H54 (cell line): ENCODE data around the gene PHF21A.
"Not testable (repeated sequence)": the region's sequence is repeated elsewhere in the genome, so short reads cannot be mapped to it uniquely, and the experiment has no call there.

Source experiments
- DNase-seq: peaks from one replicate; pipeline ENCODE4 v3.0.0; 2011; ENCODE audit warnings: low spot score, mixed read lengths; ENCODE audit not compliant: insufficient read length
- FAIRE-seq: peaks from 3 replicates; lab custom pipeline; 2011; peaks lifted over from hg19 to GRCh38; lab: Jason Lieb, UNC
- POLR2A ChIP-seq: IDR thresholded peaks from 2 replicates; pipeline ENCODE4 v1.6.1; 2011; ENCODE audit warnings: low read depth, mild to moderate bottlenecking, low read length

The PHF21A gene

GRCh38 chr11:46049325-46049897 is 71.8 kb downstream of the PHF21A start:
- DNase-seq (no peak), FAIRE-seq (no peak)
- no peak for TF ChIP-seq POLR2A

- no peak for FAIRE-seq
- DNase-seq, result no peak
- no peak for TF ChIP-seq POLR2A
Measured at GRCh38 chr11:46048198-46048597, 73.1 kb downstream of the PHF21A start.

GRCh38 chr11:46047520-46047919 is 73.7 kb downstream of the PHF21A start:
- no peak for TF ChIP-seq POLR2A
- DNase-seq, result no peak
- no peak for FAIRE-seq

GRCh38 chr11:46045811-46046210 is 75.4 kb downstream of the PHF21A start:
- TF ChIP-seq POLR2A, result no peak
- FAIRE-seq (peak; percentile 36), DNase-seq (no peak)

GRCh38 chr11:46044601-46045000 is 76.7 kb downstream of the PHF21A start:
- FAIRE-seq, result no peak

GRCh38 chr11:46039990-46040389 is 81.3 kb downstream of the PHF21A start:
- DNase-seq (no peak), FAIRE-seq (peak; percentile 81)
- no peak for TF ChIP-seq POLR2A

More at GRCh38 chr11:46044601-46045000, 76.7 kb downstream of the PHF21A start:
- TF ChIP-seq POLR2A, result no peak
- DNase-seq, result no peak

- DNase-seq (no peak), FAIRE-seq (no peak)
- TF ChIP-seq POLR2A, result no peak
Measured at GRCh38 chr11:46038529-46038928, 82.7 kb downstream of the PHF21A start.

GRCh38 chr11:46036969-46037368 is 84.3 kb downstream of the PHF21A start:
- DNase-seq (no peak), FAIRE-seq (peak; percentile 23)
- TF ChIP-seq POLR2A, result no peak

GRCh38 chr11:46036009-46036408 is 85.2 kb downstream of the PHF21A start:
- DNase-seq (no peak), FAIRE-seq (no peak)
- no peak for TF ChIP-seq POLR2A

- no peak for TF ChIP-seq POLR2A
- no peak for FAIRE-seq
- DNase-seq, result no peak
Measured at GRCh38 chr11:46034041-46034440, 87.2 kb downstream of the PHF21A start.

GRCh38 chr11:46026606-46027293 is 94.5 kb downstream of the PHF21A start:
- DNase-seq (no peak), FAIRE-seq (no peak)
- no peak for TF ChIP-seq POLR2A

- DNase-seq (no peak), FAIRE-seq (no peak)
- no peak for TF ChIP-seq POLR2A
Measured at GRCh38 chr11:46020084-46020599, 101.1 kb downstream of the PHF21A start.

- DNase-seq (no peak), FAIRE-seq (peak; percentile 30)
Measured at GRCh38 chr11:46018651-46019050, 102.6 kb downstream of the PHF21A start.

GRCh38 chr11:46017341-46017740 is 103.9 kb downstream of the PHF21A start:
- no peak for TF ChIP-seq POLR2A
- DNase-seq (no peak), FAIRE-seq (no peak)

More at GRCh38 chr11:46018651-46019050, 102.6 kb downstream of the PHF21A start:
- TF ChIP-seq POLR2A, result no peak

- TF ChIP-seq POLR2A, result no peak
- peak; percentile 23 for FAIRE-seq
Measured at GRCh38 chr11:46015941-46016340, 105.3 kb downstream of the PHF21A start.

GRCh38 chr11:46014168-46014567 is 107.1 kb downstream of the PHF21A start:
- FAIRE-seq, DNase-seq: not testable (repeated sequence)

More at GRCh38 chr11:46015941-46016340, 105.3 kb downstream of the PHF21A start:
- no peak for DNase-seq
